ENCODE measurements around the gene ENTREP1.

Gene ENTREP1

DNA sequence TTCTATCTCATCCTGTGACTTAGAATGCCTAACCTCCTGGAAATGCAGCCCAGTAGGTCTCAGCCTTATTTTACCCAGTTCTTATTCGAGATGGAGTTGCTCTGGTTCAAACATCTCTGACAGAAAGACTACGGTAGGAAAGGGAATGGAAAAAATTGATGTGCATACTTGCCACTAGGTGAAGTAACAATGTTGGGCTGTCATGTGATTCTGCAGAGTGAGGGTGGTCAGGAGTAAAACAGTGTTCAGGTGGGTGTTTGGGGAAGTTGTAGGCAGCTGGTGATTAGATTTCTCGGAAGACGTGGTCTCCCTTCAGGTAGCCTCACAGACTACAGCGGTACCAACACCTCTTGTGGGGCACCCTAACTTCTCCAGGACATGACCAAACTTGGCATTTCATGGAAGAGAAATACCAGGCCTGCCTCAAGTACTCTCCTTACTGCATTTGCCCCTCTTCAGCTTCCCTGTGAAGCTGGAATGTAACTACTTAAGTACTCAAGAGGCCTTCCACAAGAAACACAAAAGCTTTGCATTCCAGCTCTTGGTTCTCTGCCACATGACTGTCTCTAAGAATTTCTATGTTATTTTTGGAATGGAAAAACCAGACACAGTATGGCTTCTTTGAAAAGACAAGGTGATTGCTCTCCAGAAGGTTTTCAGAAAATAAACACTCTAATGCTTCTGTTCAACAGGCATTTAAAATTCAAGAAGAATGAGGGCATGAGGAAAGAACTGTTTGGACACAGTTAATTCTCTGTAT is 17.4 kb upstream of the ENTREP1 start:
- Histone ChIP-seq H3F3A (ENCODE audit: insufficient read depth, low read length) (no peaks in the 10 kb centered on the region), H3K36me3 (ENCODE audit: insufficient read depth, low read length) (no peaks in the 10 kb centered on the region), H4K20me1 (ENCODE audit: insufficient read depth, low read length) (no peaks in the 10 kb centered on the region), H3K4me2 (ENCODE audit: low read length) (no peak overlapping the region), H3K9me2 (ENCODE audit: low read depth, low read length) (no peaks in the 10 kb centered on the region), H3K27me3 (ENCODE audit: insufficient read depth, low read length) (no peaks in the 10 kb centered on the region), H3K4me3 (ENCODE audit: low read depth, low read length, poor library complexity, severe bottlenecking) (no peak overlapping the region), H3K4me1 (ENCODE audit: insufficient read depth, low read length, severe bottlenecking) (no peaks in the 10 kb centered on the region), H3K27ac (ENCODE audit: low read depth, low read length, poor library complexity, severe bottlenecking) (no peak overlapping the region), H3K9ac (ENCODE audit: low read length) (no peak overlapping the region), H3K79me2 (ENCODE audit: insufficient read depth, low read length) (no peaks in the 10 kb centered on the region), H3K9me3 (ENCODE audit: low read length) (peaks cover 2% of the 10 kb centered on the region), H2AFZ (ENCODE audit: low read length) (no peak overlapping the region)
- no peak for TF ChIP-seq EZH2 (IDR thresholded peaks at IDR 0.05; ENCODE audit: borderline replicate concordance, low read length)
- TF ChIP-seq, protein P1, sequence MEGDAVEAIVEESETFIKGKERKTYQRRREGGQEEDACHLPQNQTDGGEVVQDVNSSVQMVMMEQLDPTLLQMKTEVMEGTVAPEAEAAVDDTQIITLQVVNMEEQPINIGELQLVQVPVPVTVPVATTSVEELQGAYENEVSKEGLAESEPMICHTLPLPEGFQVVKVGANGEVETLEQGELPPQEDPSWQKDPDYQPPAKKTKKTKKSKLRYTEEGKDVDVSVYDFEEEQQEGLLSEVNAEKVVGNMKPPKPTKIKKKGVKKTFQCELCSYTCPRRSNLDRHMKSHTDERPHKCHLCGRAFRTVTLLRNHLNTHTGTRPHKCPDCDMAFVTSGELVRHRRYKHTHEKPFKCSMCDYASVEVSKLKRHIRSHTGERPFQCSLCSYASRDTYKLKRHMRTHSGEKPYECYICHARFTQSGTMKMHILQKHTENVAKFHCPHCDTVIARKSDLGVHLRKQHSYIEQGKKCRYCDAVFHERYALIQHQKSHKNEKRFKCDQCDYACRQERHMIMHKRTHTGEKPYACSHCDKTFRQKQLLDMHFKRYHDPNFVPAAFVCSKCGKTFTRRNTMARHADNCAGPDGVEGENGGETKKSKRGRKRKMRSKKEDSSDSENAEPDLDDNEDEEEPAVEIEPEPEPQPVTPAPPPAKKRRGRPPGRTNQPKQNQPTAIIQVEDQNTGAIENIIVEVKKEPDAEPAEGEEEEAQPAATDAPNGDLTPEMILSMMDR (IDR thresholded peaks at IDR 0.05; ENCODE audit: low read length) = no peak

DNA sequence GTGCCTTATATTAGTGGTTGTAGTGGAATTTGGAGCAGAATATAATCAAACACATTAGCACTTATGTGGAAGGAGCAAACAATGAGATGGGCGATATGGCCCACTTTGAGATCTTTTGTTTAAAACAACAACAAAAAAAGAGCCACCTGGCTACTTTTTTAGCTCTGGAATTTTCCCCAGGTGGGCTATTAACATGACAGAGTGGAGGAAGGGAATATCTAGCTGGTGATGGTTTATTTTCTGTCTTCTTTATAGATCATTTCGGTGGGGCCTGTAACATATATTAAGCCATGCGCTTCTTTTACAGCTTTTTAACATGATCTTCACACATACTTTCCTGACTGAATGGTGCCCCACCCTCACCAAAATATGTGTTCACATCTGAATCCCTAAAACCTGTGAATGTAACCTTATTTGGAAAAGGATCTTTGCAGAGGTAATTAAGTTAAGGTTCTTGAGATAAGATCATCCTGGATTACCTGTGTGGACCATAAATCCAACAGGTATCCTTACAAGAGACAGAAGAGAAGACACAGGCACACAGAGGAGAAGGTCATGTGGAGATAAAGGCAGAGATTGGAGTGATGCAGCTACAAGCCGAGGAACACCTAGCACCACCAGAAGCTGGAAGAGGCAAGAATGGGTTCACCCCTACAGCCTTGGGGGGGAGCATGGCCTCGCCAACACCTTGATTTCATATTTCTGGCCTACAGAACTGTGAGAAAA is 16.6 kb upstream of the ENTREP1 start:
- no peak overlapping the region for H3K9ac ChIP-seq (ENCODE audit: low read length)
- H3K27ac ChIP-seq (ENCODE audit: low read depth, low read length, poor library complexity, severe bottlenecking) = no peak overlapping the region
- no peaks in the 10 kb centered on the region for H3K79me2 ChIP-seq (ENCODE audit: insufficient read depth, low read length)
- H3K9me2 ChIP-seq (ENCODE audit: low read depth, low read length) = no peaks in the 10 kb centered on the region
- H2AFZ ChIP-seq (ENCODE audit: low read length) = no peak overlapping the region
- H3K36me3 ChIP-seq (ENCODE audit: insufficient read depth, low read length) = no peaks in the 10 kb centered on the region
- H3K4me3 ChIP-seq (ENCODE audit: low read depth, low read length, poor library complexity, severe bottlenecking) = no peak overlapping the region
- no peak overlapping the region for H3K4me2 ChIP-seq (ENCODE audit: low read length)
- H3F3A ChIP-seq (ENCODE audit: insufficient read depth, low read length) = no peaks in the 10 kb centered on the region
- no peak for TF ChIP-seq EZH2 (IDR thresholded peaks at IDR 0.05; ENCODE audit: borderline replicate concordance, low read length)
- TF ChIP-seq, protein P1 (IDR thresholded peaks at IDR 0.05; ENCODE audit: low read length) = no peak
- peaks cover 9% of the 10 kb centered on the region for H3K9me3 ChIP-seq (ENCODE audit: low read length)
- H4K20me1 ChIP-seq (ENCODE audit: insufficient read depth, low read length) = no peaks in the 10 kb centered on the region
- H3K27me3 ChIP-seq (ENCODE audit: insufficient read depth, low read length) = no peaks in the 10 kb centered on the region
- no peaks in the 10 kb centered on the region for H3K4me1 ChIP-seq (ENCODE audit: insufficient read depth, low read length, severe bottlenecking)

DNA sequence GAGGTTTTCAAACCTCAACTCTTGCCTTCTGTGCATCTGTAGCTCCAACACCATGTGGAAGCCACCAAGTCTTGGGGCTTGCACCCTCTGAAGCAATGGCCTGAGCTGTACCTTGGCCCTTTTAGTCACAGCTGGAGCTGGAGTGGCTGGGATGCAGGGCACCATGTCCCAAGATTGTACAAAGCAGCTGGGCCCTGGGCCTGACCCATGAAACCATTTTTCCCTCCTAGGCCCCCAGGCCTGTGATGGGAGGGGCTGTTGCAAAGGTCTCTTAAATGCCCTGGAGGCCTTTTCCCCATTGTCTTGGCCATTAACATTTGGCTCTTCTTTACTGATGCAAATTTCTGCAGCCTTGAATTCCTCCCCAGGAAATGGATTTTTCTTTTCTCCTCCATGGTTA is 11.8 kb upstream of the ENTREP1 start:
- Histone ChIP-seq H3K9ac (ENCODE audit: low read length) (no peak overlapping the region), H3K36me3 (ENCODE audit: insufficient read depth, low read length) (no peaks in the 10 kb centered on the region), H3K4me2 (ENCODE audit: low read length) (no peak overlapping the region), H3F3A (ENCODE audit: insufficient read depth, low read length) (no peaks in the 10 kb centered on the region), H3K27me3 (ENCODE audit: insufficient read depth, low read length) (no peaks in the 10 kb centered on the region), H3K4me3 (ENCODE audit: low read depth, low read length, poor library complexity, severe bottlenecking) (no peak overlapping the region), H3K27ac (ENCODE audit: low read depth, low read length, poor library complexity, severe bottlenecking) (no peak overlapping the region), H3K9me2 (ENCODE audit: low read depth, low read length) (no peaks in the 10 kb centered on the region), H4K20me1 (ENCODE audit: insufficient read depth, low read length) (no peaks in the 10 kb centered on the region), H2AFZ (ENCODE audit: low read length) (no peak overlapping the region), H3K4me1 (ENCODE audit: insufficient read depth, low read length, severe bottlenecking) (no peaks in the 10 kb centered on the region), H3K9me3 (ENCODE audit: low read length) (peaks cover 9% of the 10 kb centered on the region), H3K79me2 (ENCODE audit: insufficient read depth, low read length) (no peaks in the 10 kb centered on the region)
- TF ChIP-seq, protein P1 (IDR thresholded peaks at IDR 0.05; ENCODE audit: low read length) = no peak
- TF ChIP-seq EZH2 (IDR thresholded peaks at IDR 0.05; ENCODE audit: borderline replicate concordance, low read length) = no peak
